Activated CD4-positive, alpha-beta T cell treated with anti-CD3 and anti-CD28 coated beads for 24 hours (primary cell): Measurements from ENCODE around the gene C1QTNF6.
"Not testable (repeated sequence)": the region's sequence is repeated elsewhere in the genome, so short reads cannot be mapped to it uniquely, and the experiment has no call there.

Experiments used
- DNase-seq, 2 donors: peaks; one replicate each; pipeline ENCODE4 v3.0.0-alpha.2; 2020; ENCODE audit warnings: low read depth in 2 of 2

Gene C1QTNF6

GRCh38 chr22:37176464-37177061 lies 11.5 kb downstream of the C1QTNF6 start:
- no peak for DNase-seq

GRCh38 chr22:37175414-37176281 lies 12.4 kb downstream of the C1QTNF6 start:
- no peak for DNase-seq

GRCh38 chr22:37174964-37175363 lies 13.1 kb downstream of the C1QTNF6 start:
- DNase-seq: no peak

GRCh38 chr22:37173709-37174108 lies 14.3 kb downstream of the C1QTNF6 start:
- DNase-seq: no peak

GRCh38 chr22:37172266-37173245 lies 15.5 kb downstream of the C1QTNF6 start:
- DNase-seq: no peak

GRCh38 chr22:37171662-37172061 lies 16.4 kb downstream of the C1QTNF6 start:
- no peak for DNase-seq

GRCh38 chr22:37170689-37171405 lies 17.2 kb downstream of the C1QTNF6 start:
- DNase-seq: not testable (repeated sequence)

GRCh38 chr22:37169947-37170688 lies 17.9 kb downstream of the C1QTNF6 start:
- no peak for DNase-seq

GRCh38 chr22:37169406-37169805 lies 18.6 kb downstream of the C1QTNF6 start:
- no peak for DNase-seq

- DNase-seq: no peak
These were observed 19.9 kb downstream of the C1QTNF6 start for GRCh38 chr22:37167981-37168647.

GRCh38 chr22:37167176-37167980 lies 20.7 kb downstream of the C1QTNF6 start:
- DNase-seq: no peak

- peak; percentile 78 to 84 for DNase-seq
These were observed 21.4 kb downstream of the C1QTNF6 start for GRCh38 chr22:37166675-37167066.

GRCh38 chr22:37165940-37166674 lies 21.9 kb downstream of the C1QTNF6 start:
- DNase-seq: no peak

GRCh38 chr22:37165066-37165465 lies 23.0 kb downstream of the C1QTNF6 start:
- no peak for DNase-seq

- DNase-seq: no peak
These were observed 23.6 kb downstream of the C1QTNF6 start for GRCh38 chr22:37164505-37164887.

GRCh38 chr22:37163575-37164504 lies 24.2 kb downstream of the C1QTNF6 start:
- peak; percentile 39 to 65 for DNase-seq

GRCh38 chr22:37163096-37163489 lies 25.0 kb downstream of the C1QTNF6 start:
- no peak for DNase-seq
